Cardiac septum (tissue), 1 donor: ENCODE measurements around the gene RAC3. TPM values are rescaled to one million over a fixed set of nuclear protein-coding genes. Genes with fewer than 3 reads are reported as not detected.

Source experiments
- DNase-seq: peaks from one replicate; pipeline ENCODE4 v3.0.0-alpha.2; 2020; ENCODE audit warnings: low spot score
- intact Hi-C: fragments of 100-400 bp; cut with DNase I; formaldehyde crosslinking; loops from one replicate; pipeline ENCODE4 v1.14.0; 2022
- total RNA-seq: library from RNA; stranded (reverse); fragmentation: NEBNext Ultra II Directional; extraction: Animal tissue kit (Norgen Biotek cat#: 25700); gene quantifications from one replicate; pipeline ENCODE4 v1.2.1, GENCODE V29; 2021
- donor health status: DM: no; HTN: no; CAD: no.

The RAC3 gene
- total RNA-seq, 1 donor from 2014 or later: 0.65 TPM

- intact Hi-C loops: no loop called here
- DNase-seq: no peak
Observed at GRCh38 chr17:82062076-82062983, 30.9 kb downstream of the RAC3 start.

- no peak for DNase-seq
- intact Hi-C loops: no loop called here
Observed at GRCh38 chr17:82062984-82063368, 31.5 kb downstream of the RAC3 start.

- no peak for DNase-seq
- intact Hi-C loops: no loop called here
Observed at GRCh38 chr17:82063424-82064415, 32.2 kb downstream of the RAC3 start.

GRCh38 chr17:82064433-82065192 lies 33.1 kb downstream of the RAC3 start:
- intact Hi-C loops: no loop called here
- no peak for DNase-seq

- intact Hi-C loops: no loop called here
- no peak for DNase-seq
Observed at GRCh38 chr17:82065193-82065637, 33.7 kb downstream of the RAC3 start.

- DNase-seq: peak; percentile 83
- intact Hi-C loops: no loop called here
Observed at GRCh38 chr17:82065638-82066303, 34.3 kb downstream of the RAC3 start, which contains the start of gene DUS1L. Gene DUS1L, minus strand, starts transcription at chr17:82065804. Its CDS starts 745 bp downstream, at chr17:82065059.

GRCh38 chr17:82070611-82071010 lies 39.1 kb downstream of the RAC3 start:
- intact Hi-C loops: no loop called here
- no peak for DNase-seq

- intact Hi-C loops: no loop called here
Observed at GRCh38 chr17:82072827-82073226, 41.3 kb downstream of the RAC3 start.

GRCh38 chr17:82073446-82073845 lies 42.0 kb downstream of the RAC3 start:
- intact Hi-C loops: no loop called here
- no peak for DNase-seq

More at GRCh38 chr17:82072827-82073226, 41.3 kb downstream of the RAC3 start:
- DNase-seq: no peak

- intact Hi-C loops: no loop called here
- no peak for DNase-seq
Observed at GRCh38 chr17:82076018-82076784, 44.7 kb downstream of the RAC3 start.

- no peak for DNase-seq
- intact Hi-C loops: no loop called here
Observed at GRCh38 chr17:82076785-82077591, 45.5 kb downstream of the RAC3 start.

- no peak for DNase-seq
- intact Hi-C loops: no loop called here
Observed at GRCh38 chr17:82077617-82078358, 46.3 kb downstream of the RAC3 start.

GRCh38 chr17:82078433-82078832 lies 47.0 kb downstream of the RAC3 start:
- intact Hi-C loops: no loop called here
- DNase-seq: no peak

- intact Hi-C loops: no loop called here
- no peak for DNase-seq
Observed at GRCh38 chr17:82079001-82079677, 47.7 kb downstream of the RAC3 start.

GRCh38 chr17:82080048-82080788 lies 48.7 kb downstream of the RAC3 start:
- intact Hi-C loops: no loop called here
- no peak for DNase-seq
